Hepatocyte (in vitro differentiated cells): ENCODE data around the gene MXD3.

ENCODE experiments used
- EZH2 ChIP-seq: fragments of 200-600 bp; sonication (generic); IDR thresholded peaks from 2 replicates; pipeline ENCODE4 v1.6.1; 2016; ENCODE audit warnings: antibody characterized with exemption, mild to moderate bottlenecking, borderline replicate concordance
- EZH2phosphoT487 ChIP-seq: fragments of 200-600 bp; sonication (generic); IDR thresholded peaks from one replicate; pipeline ENCODE4 v1.6.1; 2018; ENCODE audit warnings: antibody characterized with exemption, mild to moderate bottlenecking, low read depth, moderate library complexity; ENCODE audit not compliant: unreplicated experiment, severe bottlenecking
- TF ChIP-seq, protein P1 (sequence below): fragments of 200-600 bp; sonication (generic); IDR thresholded peaks from 2 replicates; pipeline ENCODE4 v1.5.1; 2016; ENCODE audit warnings: antibody characterized with exemption, mild to moderate bottlenecking; ENCODE audit not compliant: poor library complexity

DNA sequence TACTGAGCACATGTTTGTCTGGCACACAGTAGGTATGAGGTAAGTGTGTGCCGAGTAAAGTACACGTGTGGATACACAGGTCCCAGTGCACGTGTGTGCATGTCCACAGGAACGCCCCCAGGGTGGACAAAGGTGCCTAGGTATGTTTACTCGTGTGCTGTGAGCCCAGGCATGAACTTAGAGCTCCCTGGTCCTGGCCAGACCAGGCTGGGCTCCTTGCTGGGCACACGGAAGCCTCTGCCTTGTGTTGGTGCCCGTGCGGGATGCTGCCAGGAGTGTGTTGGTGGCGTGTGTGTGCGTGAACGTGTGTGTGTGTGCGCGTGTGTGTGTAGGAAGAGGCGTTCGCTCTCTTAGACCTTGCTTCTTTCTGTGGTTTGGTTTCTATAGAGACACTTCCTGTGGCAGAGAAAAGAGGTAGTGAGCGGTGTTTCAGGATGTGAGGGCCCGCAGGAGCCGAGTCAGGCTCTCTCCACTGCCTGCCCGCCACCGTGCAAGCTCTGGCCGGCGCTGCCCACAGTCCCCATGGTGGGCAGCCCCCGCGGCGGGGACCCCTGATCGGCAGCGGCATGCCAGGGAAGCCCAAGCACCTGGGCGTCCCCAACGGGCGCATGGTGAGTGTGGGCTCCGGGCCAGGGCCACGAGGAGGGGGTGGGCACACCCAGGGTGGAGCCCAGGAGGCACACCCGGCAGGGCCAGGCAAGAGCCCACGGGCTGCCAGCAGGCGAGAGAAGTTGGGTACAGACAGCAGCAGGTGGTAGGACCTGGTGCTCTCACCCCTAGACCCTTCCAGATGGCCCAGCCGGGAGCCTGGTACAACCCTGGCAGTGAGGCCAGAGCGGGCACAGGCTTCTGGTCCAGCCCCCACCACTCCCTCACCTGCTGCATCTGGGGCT is 46.0 kb upstream of the MXD3 start, which contains the start of gene RGS14:
- TF ChIP-seq EZH2 (no peak), EZH2phosphoT487 (no peak)
- TF ChIP-seq, protein P1, sequence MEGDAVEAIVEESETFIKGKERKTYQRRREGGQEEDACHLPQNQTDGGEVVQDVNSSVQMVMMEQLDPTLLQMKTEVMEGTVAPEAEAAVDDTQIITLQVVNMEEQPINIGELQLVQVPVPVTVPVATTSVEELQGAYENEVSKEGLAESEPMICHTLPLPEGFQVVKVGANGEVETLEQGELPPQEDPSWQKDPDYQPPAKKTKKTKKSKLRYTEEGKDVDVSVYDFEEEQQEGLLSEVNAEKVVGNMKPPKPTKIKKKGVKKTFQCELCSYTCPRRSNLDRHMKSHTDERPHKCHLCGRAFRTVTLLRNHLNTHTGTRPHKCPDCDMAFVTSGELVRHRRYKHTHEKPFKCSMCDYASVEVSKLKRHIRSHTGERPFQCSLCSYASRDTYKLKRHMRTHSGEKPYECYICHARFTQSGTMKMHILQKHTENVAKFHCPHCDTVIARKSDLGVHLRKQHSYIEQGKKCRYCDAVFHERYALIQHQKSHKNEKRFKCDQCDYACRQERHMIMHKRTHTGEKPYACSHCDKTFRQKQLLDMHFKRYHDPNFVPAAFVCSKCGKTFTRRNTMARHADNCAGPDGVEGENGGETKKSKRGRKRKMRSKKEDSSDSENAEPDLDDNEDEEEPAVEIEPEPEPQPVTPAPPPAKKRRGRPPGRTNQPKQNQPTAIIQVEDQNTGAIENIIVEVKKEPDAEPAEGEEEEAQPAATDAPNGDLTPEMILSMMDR = no peak
